SK-MEL-5 (cell line): ENCODE results near the gene ZFYVE27. TPM values are rescaled to one million over a fixed set of nuclear protein-coding genes. Genes with fewer than 3 reads are reported as not detected.

ENCODE experiments used
- DNase-seq: peaks from one replicate; pipeline ENCODE4 v3.0.0-alpha.2; 2016; ENCODE audit warnings: low read depth, low spot score
- in situ Hi-C: cut with HindIII; loops from 2 replicates; pipeline ENCODE4 v1.10.0; 2016; ENCODE audit warnings: low sequenced_read_pairs, high pct_unique_total_duplicates, low pct_unique_long_range_greater_than_20kb
- total RNA-seq: library from RNA; depleted of rRNA; stranded (reverse); fragments of >200 nt; shearing (Covaris generic); gene quantifications from 2 replicates; pipeline ENCODE4 v1.2.3, GENCODE V29; 2014

The ZFYVE27 gene
- total RNA-seq, 1 experiment from 2014 or later = 27.5 TPM

DNA sequence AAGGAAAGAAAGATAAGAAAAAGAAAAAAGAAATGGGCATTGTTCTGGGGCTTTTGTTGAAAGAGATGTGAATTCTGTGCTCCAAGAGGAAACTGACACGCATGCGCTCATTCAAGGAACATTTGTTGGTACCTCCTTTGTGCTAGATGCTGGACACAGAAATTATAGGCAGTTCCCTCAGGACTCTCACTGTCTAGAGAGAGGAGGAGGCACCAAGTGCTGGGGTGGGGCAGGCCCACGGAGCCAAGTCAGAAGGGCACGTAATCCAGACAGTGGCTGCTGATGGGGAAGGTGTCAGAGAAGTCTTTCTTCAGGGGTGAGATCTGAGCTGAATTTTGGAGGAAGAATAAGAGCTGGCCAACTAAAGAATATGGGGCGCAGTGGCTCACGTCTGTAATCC is 2.9 kb upstream of the ZFYVE27 start:
- no peak for DNase-seq
- in situ Hi-C loops = no loop called here

- no peak for DNase-seq
- in situ Hi-C loops = no loop called here
Measured at GRCh38 chr10:97736403-97736901, 476 bp upstream of the ZFYVE27 start.

- in situ Hi-C loops = no loop called here
- no peak for DNase-seq
Measured at GRCh38 chr10:97737770-97738265, 890 bp downstream of the ZFYVE27 start.

DNA sequence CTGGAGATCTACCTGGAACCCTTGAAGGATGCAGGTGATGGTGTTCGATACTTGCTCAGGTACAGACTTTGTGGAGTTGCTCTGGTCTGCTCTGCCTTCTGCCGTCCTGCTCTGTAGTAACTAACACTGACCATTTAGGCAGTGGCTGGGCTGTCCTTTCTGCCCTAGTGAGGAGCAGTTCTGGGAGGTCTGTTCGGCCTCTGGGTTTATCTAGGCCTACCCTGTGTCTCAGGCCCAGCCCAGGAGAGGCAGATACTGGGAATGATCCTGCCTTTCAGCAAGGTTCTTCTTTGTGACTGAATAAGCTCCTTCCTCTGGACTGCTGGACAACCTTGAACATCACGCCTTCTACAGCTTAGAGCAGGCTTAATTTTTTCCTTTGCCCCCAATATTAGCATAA is 1.7 kb downstream of the ZFYVE27 start:
- in situ Hi-C loops = no loop called here
- no peak for DNase-seq

DNA sequence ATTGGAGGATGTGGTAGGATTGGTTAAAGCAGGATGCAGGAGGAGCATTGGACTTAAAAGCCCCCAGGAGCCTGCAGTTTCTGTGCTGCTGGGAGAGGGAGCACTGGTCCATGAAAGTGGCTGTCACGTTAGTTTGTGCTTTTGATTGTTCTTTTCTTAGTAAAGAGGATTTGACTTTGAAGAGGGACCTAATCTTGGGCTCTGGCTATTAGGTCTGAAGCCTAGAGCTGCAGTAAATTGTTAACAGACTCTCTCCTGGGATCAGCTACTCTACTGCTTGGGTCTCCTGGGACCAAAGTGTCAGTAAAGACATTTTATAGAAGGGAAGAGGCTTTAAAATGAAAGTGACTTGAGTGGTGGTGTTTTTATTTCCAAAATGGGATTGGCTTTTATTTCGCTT is 3.7 kb downstream of the ZFYVE27 start:
- in situ Hi-C loops = no loop called here
- DNase-seq = no peak

- DNase-seq = no peak
Measured at GRCh38 chr10:97743169-97743943, 6.4 kb downstream of the ZFYVE27 start.

GRCh38 chr10:97744405-97745035 is 7.6 kb downstream of the ZFYVE27 start:
- DNase-seq = no peak

More at GRCh38 chr10:97743169-97743943, 6.4 kb downstream of the ZFYVE27 start:
- in situ Hi-C loops = no loop called here

GRCh38 chr10:97747573-97747972 is 10.6 kb downstream of the ZFYVE27 start:
- in situ Hi-C loops = no loop called here
- no peak for DNase-seq

More at GRCh38 chr10:97744405-97745035, 7.6 kb downstream of the ZFYVE27 start:
- in situ Hi-C loops = no loop called here

DNA sequence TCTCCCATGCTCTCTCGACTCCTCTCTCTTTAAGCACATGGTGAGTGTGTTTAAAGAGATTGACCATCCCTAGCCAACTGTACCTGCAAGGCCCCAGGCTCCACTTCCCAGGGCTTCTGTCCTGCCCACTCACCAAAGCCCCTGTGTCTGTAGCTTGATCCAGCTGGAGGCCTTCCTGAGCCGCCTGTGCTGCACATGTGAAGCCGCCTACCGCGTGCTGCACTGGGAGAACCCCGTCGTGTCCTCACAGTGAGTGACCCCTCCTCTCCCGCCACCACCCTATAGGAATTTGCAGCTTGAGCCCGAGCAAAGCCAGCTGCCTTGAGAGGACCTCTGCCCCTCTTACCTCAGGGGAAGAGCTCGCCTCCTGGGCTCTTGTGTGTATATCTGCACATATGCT is 11.2 kb downstream of the ZFYVE27 start:
- DNase-seq = no peak
- in situ Hi-C loops = no loop called here

GRCh38 chr10:97752956-97753355 is 16.0 kb downstream of the ZFYVE27 start:
- in situ Hi-C loops = no loop called here
- DNase-seq = no peak

GRCh38 chr10:97754726-97755125 is 17.8 kb downstream of the ZFYVE27 start:
- in situ Hi-C loops = no loop called here
- DNase-seq = no peak

DNA sequence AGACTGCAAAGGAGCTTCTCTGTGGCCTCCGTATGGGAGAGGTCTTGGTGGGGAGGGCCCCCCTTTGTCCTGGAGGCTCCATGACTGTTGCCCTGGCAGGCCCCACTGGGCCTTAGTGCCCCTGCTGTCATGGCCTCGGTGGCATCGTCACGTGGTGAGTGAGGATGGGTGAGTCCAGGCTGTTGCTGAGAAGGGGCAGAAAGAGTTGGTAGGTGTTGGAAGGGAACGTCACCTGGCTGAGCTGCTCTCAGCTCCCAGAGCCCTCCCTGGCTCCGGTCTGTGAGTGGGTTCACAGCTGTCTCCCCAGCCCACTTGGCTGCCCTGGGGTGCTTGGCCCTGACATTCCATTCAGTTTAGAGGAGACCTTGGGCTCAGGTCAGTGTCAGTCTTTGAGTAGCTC is 18.8 kb downstream of the ZFYVE27 start:
- in situ Hi-C loops = no loop called here
- no peak for DNase-seq

GRCh38 chr10:97757471-97757870 is 20.5 kb downstream of the ZFYVE27 start:
- in situ Hi-C loops = no loop called here

GRCh38 chr10:97759158-97759887 is 22.4 kb downstream of the ZFYVE27 start:
- peak; percentile 80 for DNase-seq
- in situ Hi-C loops = no loop called here

More at GRCh38 chr10:97757471-97757870, 20.5 kb downstream of the ZFYVE27 start:
- DNase-seq = no peak

DNA sequence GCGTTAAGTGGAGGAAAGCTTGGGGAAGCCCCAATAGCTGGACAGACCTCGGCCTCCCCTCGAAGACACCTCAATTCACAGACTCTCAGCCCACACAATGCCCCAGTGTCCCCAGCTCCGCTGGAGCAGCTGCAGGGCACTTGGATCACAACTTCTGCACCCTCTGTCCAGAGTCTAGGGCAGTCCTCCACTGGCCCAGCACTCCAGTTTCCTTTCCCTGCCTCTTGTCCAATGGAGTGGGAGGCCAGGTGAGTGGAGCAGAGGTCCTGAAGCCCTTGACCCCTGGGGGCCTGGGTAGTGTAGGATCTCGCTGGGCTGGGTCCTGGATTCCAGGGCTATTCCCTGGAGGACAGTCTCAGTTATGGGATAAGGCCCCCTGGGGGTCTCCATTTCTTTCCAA is 23.0 kb downstream of the ZFYVE27 start:
- in situ Hi-C loops = no loop called here
- no peak for DNase-seq

GRCh38 chr10:97760461-97761257 is 23.7 kb downstream of the ZFYVE27 start:
- in situ Hi-C loops = no loop called here
- DNase-seq = no peak

DNA sequence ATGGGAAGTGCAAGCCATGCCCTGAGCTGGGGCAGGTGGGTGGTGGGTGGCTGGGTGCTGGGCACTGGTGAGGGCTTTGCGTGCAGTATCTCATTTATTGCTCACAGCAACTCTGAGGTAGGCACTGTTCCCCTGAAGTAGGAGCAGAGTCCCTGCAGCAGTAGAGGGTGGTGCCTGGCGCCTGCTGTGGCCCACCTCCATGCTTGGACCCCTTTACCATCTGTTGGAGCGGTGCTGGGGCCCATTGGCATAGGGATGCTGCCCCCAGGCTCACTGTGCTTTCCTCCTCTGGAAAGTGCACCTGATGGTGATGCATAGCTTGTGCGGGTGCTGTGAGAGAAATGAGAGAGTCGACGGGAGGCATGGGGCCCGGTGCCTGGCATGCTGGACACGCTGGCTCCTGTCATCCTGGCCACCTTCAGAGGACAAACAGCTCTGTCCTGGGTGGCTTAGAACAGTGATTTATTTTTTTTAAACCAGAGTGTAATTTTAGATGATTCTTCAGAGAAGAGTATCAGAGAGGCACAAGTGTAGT is 24.5 kb downstream of the ZFYVE27 start:
- DNase-seq = no peak
- in situ Hi-C loops = no loop called here
